Suprapubic skin (tissue), 3 donors: Measurements from ENCODE around the gene HHEX.

ENCODE experiments used
- CTCF ChIP-seq, 2 donors: fragments of 200-600 bp in 1 of 2; fragments of 450-650 bp in 1 of 2; sonication (generic) in 1 of 2; IDR thresholded peaks; one replicate each; pipeline ENCODE4 v1.5.1; 2016 to 2019; ENCODE audit warnings: antibody characterized with exemption in 2 of 2, mild to moderate bottlenecking in 1 of 2, moderate library complexity in 1 of 2
- POLR2A ChIP-seq, 2 donors: fragments of 450-650 bp; IDR thresholded peaks; one replicate each; pipeline ENCODE4 v1.6.1; 2017; ENCODE audit warnings: antibody characterized with exemption in 2 of 2, mild to moderate bottlenecking in 2 of 2, moderate library complexity in 2 of 2

- TF ChIP-seq POLR2A (IDR thresholded peaks at IDR 0.05) (no peak), CTCF (IDR thresholded peaks at IDR 0.05) (no peak)
Observed at GRCh38 chr10:92692080-92692671, 2.4 kb downstream of the HHEX start.
